ENCODE data around the gene TIGD4.
A peak's percentile ranks its signal among the peaks of the same experiment; 100 is the strongest.
"Not testable (repeated sequence)": the region's sequence is repeated elsewhere in the genome, so short reads cannot be mapped to it uniquely, and the experiment has no call there.

TIGD4 gene

GRCh38 chr4:152778656-152779512, 646 bp downstream of the TIGD4 start:
- DNase-seq = peak; percentile 50

- no peak for DNase-seq
These were observed 2.0 kb downstream of the TIGD4 start for GRCh38 chr4:152777488-152777887.

GRCh38 chr4:152776352-152776751, 3.2 kb downstream of the TIGD4 start:
- DNase-seq = no peak

- DNase-seq = no peak
These were observed 5.6 kb downstream of the TIGD4 start for GRCh38 chr4:152773953-152774352.

- DNase-seq = no peak
These were observed 6.2 kb downstream of the TIGD4 start for GRCh38 chr4:152773339-152773738.

GRCh38 chr4:152771741-152772533, 7.6 kb downstream of the TIGD4 start:
- no peak for DNase-seq

- not testable (repeated sequence) for DNase-seq
These were observed 14.3 kb downstream of the TIGD4 start for GRCh38 chr4:152765069-152765737.

GRCh38 chr4:152763796-152764195, 15.7 kb downstream of the TIGD4 start:
- no peak for DNase-seq

- no peak for DNase-seq
These were observed 30.9 kb downstream of the TIGD4 start for GRCh38 chr4:152748619-152749018.

- DNase-seq = no peak
These were observed 32.1 kb downstream of the TIGD4 start for GRCh38 chr4:152747444-152747843.

GRCh38 chr4:152738827-152739226, 40.7 kb downstream of the TIGD4 start:
- no peak for DNase-seq

GRCh38 chr4:152735906-152736305, 43.6 kb downstream of the TIGD4 start:
- no peak for DNase-seq

- no peak for DNase-seq
These were observed 44.1 kb downstream of the TIGD4 start for GRCh38 chr4:152735396-152735859.

- DNase-seq = no peak
These were observed 44.9 kb downstream of the TIGD4 start for GRCh38 chr4:152734699-152735050.

- DNase-seq = no peak
These were observed 45.4 kb downstream of the TIGD4 start for GRCh38 chr4:152734015-152734698.

GRCh38 chr4:152731997-152732396, 47.5 kb downstream of the TIGD4 start:
- no peak for DNase-seq

GRCh38 chr4:152729466-152729865, 50.1 kb downstream of the TIGD4 start:
- no peak for DNase-seq

- no peak for DNase-seq
These were observed 51.2 kb downstream of the TIGD4 start for GRCh38 chr4:152728343-152728742.

GRCh38 chr4:152727784-152728183, 51.7 kb downstream of the TIGD4 start:
- no peak for DNase-seq

- no peak for DNase-seq
These were observed 55.0 kb downstream of the TIGD4 start for GRCh38 chr4:152724494-152724893.

GRCh38 chr4:152723236-152723635, 56.3 kb downstream of the TIGD4 start:
- no peak for DNase-seq

GRCh38 chr4:152719801-152720556, 59.6 kb downstream of the TIGD4 start:
- no peak for DNase-seq
